Stimulated activated CD4-positive, alpha-beta T cell treated with anti-CD3 and anti-CD28 coated beads, Interleukin-4, amount 100 ng/mL, for 24 hours (primary cell): ENCODE measurements around the gene RPL18.
"Not testable (repeated sequence)": the region's sequence is repeated elsewhere in the genome, so short reads cannot be mapped to it uniquely, and the experiment has no call there.

ENCODE experiments used
- DNase-seq: peaks from one replicate; pipeline ENCODE4 v3.0.0-alpha.2; 2020

The RPL18 gene

DNA sequence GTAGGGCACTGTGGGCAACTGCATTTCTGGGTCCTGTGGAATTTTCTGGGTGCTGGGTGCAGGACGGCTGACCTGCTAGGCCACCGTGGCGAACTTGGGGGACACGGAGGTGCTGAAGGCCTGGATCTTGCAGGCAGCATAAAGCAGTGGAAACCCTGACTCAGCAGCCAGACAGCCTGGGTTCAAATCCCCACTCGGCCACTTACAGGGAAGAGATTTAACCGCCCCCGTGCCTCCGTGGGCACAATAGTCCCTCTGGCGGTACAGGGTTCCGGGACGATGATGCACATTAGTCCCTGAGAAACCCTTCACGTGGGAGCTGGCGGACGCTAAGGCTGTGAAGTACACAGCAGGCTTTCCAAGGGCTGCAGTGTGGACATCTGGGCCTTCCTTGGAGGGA lies 7.1 kb downstream of the RPL18 start:
- no peak for DNase-seq

DNA sequence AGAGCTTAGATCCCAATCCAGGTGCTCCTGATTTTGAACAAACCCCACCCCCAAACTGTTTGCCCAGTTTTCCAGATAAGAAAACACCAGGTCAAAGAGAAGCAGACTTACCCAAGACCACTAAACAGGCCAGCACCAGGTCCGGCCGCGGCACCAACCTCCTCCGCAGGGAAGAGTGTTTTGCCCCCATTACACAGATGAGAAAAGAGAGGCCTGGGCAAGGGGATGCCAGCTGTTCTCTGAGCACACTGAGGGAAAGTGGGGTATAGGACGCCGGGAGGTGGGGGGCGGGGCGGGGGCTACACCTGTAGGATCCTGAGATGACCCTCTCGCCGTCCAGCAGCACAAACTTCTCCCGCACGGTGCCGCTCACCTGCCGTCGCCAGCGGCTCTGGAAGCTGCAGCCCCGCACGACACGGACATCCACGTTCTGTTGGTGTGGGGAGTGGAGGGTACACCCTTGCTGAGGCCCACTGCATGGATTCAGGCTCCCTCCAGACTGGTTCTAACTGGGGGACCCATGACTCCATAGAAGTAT lies 9.3 kb downstream of the RPL18 start:
- no peak for DNase-seq

DNA sequence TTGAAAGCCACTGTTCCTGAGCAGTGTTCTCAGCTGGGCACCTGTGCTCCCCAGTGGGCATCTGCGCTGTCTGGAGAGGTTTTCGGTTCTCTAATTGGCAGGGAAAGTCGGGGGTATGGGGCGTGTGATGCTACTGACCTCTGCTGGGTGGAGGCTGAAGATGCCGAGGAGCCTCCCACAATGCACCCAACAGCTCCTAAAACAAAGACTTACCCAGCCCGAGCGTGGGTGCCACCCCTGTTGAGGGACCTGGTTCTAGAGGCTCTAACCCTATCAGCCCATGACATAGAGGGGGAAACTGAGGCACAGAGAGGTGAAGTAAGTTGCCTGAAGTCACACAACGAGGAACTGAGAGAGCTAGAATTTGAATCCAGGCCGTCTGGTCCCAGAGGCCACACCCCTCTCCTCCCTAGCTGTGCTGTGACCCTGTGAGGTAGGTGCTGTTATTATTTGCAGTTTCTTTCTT lies 10.1 kb downstream of the RPL18 start:
- DNase-seq, result peak; percentile 57

GRCh38 chr19:48607359-48607755 lies 11.6 kb downstream of the RPL18 start:
- DNase-seq, result no peak

- DNase-seq, result no peak
Measured at GRCh38 chr19:48606463-48607358, 12.3 kb downstream of the RPL18 start, which contains the start of gene SPACA4. Gene SPACA4 (plus strand): TSS chr19:48606742. CDS start chr19:48606979, 237 bp downstream.

DNA sequence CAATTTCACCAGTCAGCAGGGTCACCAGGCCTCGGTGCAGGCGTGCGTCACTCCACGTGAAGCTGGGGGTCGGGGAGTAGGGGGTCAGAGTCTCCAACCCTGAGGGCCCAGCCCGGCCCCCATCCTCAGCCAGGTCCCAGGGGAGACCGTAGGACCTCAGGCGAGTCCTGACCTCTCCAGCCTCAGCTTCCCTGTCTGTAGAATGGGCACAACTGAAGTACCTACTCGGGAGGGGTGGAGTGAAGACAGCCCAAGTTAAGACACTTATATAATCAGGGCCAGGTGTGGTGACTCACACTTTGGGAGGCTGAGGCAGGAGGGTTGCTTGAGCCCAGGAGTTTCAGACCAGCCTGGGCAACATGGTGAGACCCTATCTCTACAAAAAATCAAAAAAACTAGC lies 15.1 kb downstream of the RPL18 start:
- no peak for DNase-seq

DNA sequence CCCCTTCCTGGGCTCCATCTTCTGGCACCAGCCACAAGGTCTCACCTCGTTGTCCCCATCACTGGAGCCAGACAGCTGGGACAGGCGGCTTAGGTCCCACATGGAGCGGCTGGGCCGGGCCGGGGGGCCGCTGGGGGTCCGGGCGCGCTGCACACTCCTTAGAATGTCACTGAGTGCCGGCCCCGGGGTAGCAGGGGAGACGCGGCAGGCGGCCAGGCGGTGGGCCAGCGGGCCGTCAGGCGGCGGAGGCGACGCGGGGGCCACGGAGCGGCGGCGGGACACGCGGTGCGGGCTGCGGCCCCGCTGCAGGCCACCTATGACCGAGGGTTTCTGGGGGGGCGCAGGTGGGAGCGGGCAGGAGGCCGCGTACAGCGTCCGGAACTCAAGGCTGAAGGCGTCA lies 15.5 kb downstream of the RPL18 start:
- DNase-seq, result no peak

DNA sequence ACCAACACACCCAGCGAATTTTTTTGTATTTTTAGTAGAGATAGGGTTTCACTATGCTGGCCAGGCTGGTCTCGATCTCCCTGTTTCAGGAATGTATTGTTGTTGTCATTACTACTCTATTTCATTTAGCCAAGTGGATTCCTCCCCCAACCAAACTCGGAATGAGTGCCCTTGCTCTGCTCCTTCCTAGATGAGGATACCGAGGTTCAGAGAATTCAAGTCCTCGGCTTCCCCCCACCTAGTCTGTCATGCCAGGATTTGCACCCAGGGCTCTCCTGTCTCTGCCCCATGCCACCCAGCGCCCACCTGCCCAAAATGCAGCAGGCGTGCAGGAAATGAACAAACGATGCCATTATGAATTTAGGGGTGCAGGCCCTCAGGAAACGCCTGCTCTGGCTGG lies 16.0 kb downstream of the RPL18 start:
- no peak for DNase-seq

- no peak for DNase-seq
Measured at GRCh38 chr19:48600679-48601417, 18.1 kb downstream of the RPL18 start.

- no peak for DNase-seq
Measured at GRCh38 chr19:48598996-48599700, 19.8 kb downstream of the RPL18 start.

GRCh38 chr19:48596679-48597465 lies 22.1 kb downstream of the RPL18 start:
- peak; percentile 51 for DNase-seq

DNA sequence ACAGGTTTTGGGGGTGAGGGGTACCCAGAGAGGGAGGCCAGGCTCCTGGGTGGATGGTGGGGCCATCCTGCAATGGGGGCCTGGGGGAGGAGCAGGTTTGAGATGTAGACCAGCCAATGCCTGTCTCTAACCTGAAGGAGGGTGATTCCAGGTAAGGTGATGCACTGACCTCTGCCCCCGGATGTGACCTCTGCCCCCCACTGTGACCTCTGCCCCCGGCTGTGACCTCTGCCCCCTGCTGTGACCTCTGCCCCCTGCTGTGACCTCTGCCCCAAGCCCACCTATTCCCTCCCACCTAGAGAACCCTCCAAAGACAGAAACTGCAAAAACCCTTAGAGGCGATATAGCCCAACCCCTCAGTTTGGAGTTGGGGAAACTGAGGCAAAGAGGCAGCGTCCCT lies 22.7 kb downstream of the RPL18 start:
- DNase-seq, result no peak

DNA sequence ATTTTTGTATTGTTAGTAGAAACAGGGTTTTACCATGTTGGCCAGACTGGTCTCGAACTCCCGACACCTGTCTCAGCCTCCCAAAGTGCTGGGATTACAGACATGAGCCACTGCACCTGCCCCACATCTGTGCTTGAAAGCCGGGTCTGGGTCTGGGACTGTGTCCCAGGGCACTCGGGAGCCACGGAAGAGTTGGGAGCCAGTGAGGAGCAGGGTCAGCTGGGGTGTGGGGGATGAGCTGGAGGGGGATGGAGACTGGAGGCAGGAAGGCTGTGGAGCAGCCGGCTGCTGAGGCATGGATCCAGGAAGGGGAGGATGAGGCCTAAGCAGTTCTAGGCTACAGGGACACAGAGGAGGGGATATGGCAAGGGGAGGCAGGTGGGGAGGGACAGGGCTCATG lies 23.1 kb downstream of the RPL18 start:
- DNase-seq, result no peak

- DNase-seq, result no peak
Measured at GRCh38 chr19:48595171-48595570, 23.8 kb downstream of the RPL18 start.

DNA sequence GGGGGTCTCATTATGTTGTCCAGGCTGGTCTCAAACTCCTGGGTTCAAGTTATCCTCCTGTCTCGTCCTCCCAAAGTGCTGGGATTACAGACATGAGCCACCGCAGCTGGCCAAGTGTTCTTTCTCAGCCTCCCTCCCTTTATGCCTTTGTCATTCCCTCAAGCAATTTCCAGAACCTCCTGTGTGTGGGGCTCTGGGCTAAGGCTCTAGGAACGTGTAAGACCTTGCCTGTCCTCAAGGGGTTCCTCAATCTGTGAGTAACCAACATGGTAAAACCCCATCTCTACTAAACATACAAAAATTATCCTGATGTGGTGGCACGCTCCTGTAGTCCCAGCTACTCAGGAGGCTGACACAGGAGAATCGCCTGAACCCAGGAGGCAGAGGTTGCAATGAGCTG lies 28.0 kb downstream of the RPL18 start:
- DNase-seq, result no peak

- peak; percentile 87 for DNase-seq
Measured at GRCh38 chr19:48588670-48589401, 30.1 kb downstream of the RPL18 start.

DNA sequence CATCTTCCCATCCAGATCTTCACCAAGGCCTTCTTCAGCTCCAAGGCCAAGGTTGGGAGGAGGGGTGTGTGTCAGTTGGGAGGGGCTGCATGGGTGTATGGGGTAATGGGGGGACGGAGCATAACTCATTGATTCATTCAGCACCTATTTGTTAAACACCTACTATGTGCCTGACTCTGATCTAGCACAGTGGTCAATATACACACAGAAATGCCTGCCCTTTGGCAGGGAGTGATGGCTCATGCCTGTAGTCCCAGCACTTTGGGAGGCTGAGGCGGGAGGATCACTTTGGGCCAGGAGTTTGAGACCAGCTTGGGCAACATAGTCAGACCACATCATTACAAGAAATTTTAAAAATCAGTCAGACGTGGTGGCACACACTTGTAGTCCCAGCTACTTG lies 31.6 kb downstream of the RPL18 start:
- no peak for DNase-seq

DNA sequence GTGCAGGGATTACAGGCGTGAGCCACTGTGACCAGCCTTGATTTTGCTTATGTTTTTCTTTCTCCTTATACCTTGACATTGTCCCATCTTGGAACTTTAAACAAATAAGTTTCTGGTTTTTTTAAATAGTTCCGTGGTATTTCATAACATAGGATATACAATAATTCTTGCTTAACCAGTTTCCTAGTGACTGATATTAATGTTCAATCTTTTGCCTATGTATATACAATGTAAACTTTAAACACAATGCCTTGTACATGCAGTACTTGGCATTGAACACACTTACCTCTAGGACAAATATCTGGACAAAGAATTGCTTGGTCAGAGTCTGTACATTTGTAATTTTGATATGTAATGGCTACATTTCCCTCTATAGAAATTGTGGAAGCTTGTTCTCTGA lies 36.8 kb downstream of the RPL18 start:
- no peak for DNase-seq

DNA sequence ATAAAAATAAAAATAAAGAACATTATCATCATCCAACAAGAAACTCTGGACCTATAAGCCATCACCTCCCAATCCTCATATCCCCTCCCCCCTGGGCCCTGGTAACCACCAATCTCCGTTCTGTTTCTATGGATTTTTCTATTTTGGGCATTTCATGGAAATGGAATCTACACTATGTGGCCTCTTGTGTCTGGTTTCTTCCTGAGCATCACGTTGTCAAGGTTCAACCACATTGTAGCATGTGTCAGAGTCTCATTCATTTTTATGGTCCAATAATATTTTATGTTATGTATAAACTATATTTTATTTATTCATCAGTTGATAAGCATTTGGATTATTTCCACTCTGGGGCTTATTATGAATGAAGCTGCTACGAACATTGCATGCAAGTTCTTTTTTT lies 40.1 kb downstream of the RPL18 start:
- DNase-seq, result no peak

DNA sequence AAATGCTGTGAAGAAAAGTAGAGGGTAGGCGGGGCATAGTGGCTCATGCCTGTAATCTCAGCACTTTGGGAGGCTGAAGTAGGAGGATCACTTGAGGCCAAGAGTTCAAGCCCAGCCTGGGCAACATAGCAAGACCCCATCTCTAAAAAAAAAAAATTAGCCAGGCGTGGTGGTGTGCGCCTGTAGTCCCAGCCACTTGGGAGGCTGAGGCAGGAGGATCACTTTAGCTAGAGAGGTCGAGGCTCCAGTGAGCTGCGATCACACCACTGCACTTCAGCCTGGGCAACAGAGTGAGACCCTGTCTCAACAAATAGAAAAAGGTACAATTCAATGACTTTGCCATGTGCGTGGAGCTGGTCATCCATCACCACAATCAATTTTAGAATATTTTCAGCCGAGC lies 41.1 kb downstream of the RPL18 start:
- not testable (repeated sequence) for DNase-seq

DNA sequence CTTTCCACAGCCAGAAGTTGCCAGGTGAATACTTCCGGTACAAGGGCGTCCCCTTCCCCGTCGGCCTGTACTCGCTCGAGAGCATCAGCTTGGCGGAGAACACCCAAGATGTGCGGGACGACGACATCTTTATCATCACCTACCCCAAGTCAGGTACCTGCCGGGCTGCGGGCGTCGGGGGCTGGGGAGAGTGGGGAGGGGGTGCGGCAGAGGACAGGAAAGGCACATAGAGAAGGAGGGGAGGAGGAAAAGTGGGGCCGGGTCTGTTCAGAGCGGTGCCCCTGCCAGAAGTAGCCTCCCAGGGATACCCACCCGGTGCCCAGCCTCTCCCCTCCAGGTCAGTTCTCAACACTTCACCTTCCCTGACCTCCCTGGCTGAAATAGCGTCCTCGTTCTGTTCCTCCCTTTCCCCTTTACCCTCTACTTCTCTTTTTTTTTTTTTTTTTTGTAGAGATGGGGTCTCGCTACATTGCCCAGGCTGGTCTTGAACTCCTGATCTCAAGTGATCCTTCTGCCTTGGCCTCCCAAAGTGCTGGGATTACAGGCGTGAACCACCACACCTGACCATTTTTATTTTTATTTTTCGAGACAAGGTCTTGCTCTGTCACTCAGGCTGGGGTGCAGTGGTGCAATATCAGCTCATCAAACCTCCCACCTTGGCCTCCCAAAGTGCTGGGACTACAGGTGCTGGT lies 42.9 kb downstream of the RPL18 start:
- DNase-seq, result no peak
